GM21786 (cell line): Measurements from ENCODE around the gene TUBB.
"Not testable (repeated sequence)": the region's sequence is repeated elsewhere in the genome, so short reads cannot be mapped to it uniquely, and the experiment has no call there.

Source experiments
- ATAC-seq: cut with Tn5 transposase; IDR thresholded peaks from one replicate; pipeline ENCODE4 v1.9.1; 2021; ENCODE audit not compliant: unreplicated experiment

TUBB gene

GRCh38 chr6:30738532-30738931 lies 18.4 kb downstream of the TUBB start:
- no peak for ATAC-seq

- ATAC-seq, result no peak
These were observed 20.4 kb downstream of the TUBB start for GRCh38 chr6:30740540-30740870.

- ATAC-seq, result no peak
These were observed 21.1 kb downstream of the TUBB start for GRCh38 chr6:30741063-30741779.

- ATAC-seq, result no peak
These were observed 21.7 kb downstream of the TUBB start for GRCh38 chr6:30741789-30742315.

GRCh38 chr6:30742316-30743098 lies 22.4 kb downstream of the TUBB start, which contains the start of gene FLOT1:
TSS of gene FLOT1 (minus strand) at chr6:30742687. CDS start at chr6:30742189, 498 bp downstream.
- ATAC-seq, result peak; percentile 69

- ATAC-seq, result no peak
These were observed 23.2 kb downstream of the TUBB start for GRCh38 chr6:30743099-30744053.

GRCh38 chr6:30744054-30744805 lies 24.1 kb downstream of the TUBB start, which contains the start of gene IER3:
TSS of gene IER3 (minus strand) at chr6:30744547. CDS start at chr6:30744518, 29 bp downstream.
- no peak for ATAC-seq

GRCh38 chr6:30747300-30747687 lies 27.1 kb downstream of the TUBB start:
- ATAC-seq, result no peak

- no peak for ATAC-seq
These were observed 28.0 kb downstream of the TUBB start for GRCh38 chr6:30747902-30748769.

GRCh38 chr6:30748851-30749540 lies 28.8 kb downstream of the TUBB start:
- no peak for ATAC-seq

GRCh38 chr6:30749554-30750378 lies 29.6 kb downstream of the TUBB start:
- no peak for ATAC-seq

GRCh38 chr6:30750379-30750668 lies 30.2 kb downstream of the TUBB start:
- ATAC-seq, result no peak

- ATAC-seq, result no peak
These were observed 32.2 kb downstream of the TUBB start for GRCh38 chr6:30752157-30752927.

- no peak for ATAC-seq
These were observed 34.5 kb downstream of the TUBB start for GRCh38 chr6:30754631-30755030.

GRCh38 chr6:30756405-30757003 lies 36.4 kb downstream of the TUBB start:
- ATAC-seq, result not testable (repeated sequence)

GRCh38 chr6:30757261-30757904 lies 37.2 kb downstream of the TUBB start:
- ATAC-seq, result no peak
